ENCODE results near the gene ARHGAP35. TPM values are rescaled to one million over a fixed set of nuclear protein-coding genes. Genes with fewer than 3 reads are reported as not detected.
A peak's percentile ranks its signal among the peaks of the same experiment; 100 is the strongest.

ARHGAP35 gene
- total RNA-seq, 1 donor from 2014 or later, result 72.3 TPM

GRCh38 chr19:46856062-46857022 is 4.5 kb upstream of the ARHGAP35 start:
- peaks cover 12% of the 10 kb centered on the region for H3K4me1 Mint-ChIP-seq (ENCODE audit: unreplicated experiment)
- H3K36me3 Mint-ChIP-seq, result peaks cover 4% of the 10 kb centered on the region
- no peaks in the 10 kb centered on the region for H3K27me3 Mint-ChIP-seq

GRCh38 chr19:46859637-46860124 is 1.1 kb upstream of the ARHGAP35 start:
- Mint-ChIP-seq H3K9me3 (no peaks in the 10 kb centered on the region), H3K27ac (peak overlapping the region; percentile 84), H3K4me1 (ENCODE audit: unreplicated experiment) (peaks cover 12% of the 10 kb centered on the region), H3K36me3 (peaks cover 4% of the 10 kb centered on the region), H3K27me3 (no peaks in the 10 kb centered on the region), H3K4me3 (peak overlapping the region; percentile 84)
- DNase-seq (ENCODE audit: extremely low spot score, unreplicated experiment), result no peak
- TF ChIP-seq CTCF (conservative IDR thresholded peaks at IDR 0.05), result no peak

More at GRCh38 chr19:46856062-46857022, 4.5 kb upstream of the ARHGAP35 start:
- peak; percentile 88 for DNase-seq (ENCODE audit: extremely low spot score, unreplicated experiment)
- Mint-ChIP-seq H3K27ac (peak overlapping the region; percentile 83), H3K9me3 (no peaks in the 10 kb centered on the region), H3K4me3 (peak overlapping the region; percentile 78)
- peak; percentile 68 for TF ChIP-seq CTCF (conservative IDR thresholded peaks at IDR 0.05)

GRCh38 chr19:46860125-46860845 is 512 bp upstream of the ARHGAP35 start:
- peaks cover 4% of the 10 kb centered on the region for H3K36me3 Mint-ChIP-seq
- H3K4me3 Mint-ChIP-seq, result peak overlapping the region; percentile 84
- H3K9me3 Mint-ChIP-seq, result no peaks in the 10 kb centered on the region
- TF ChIP-seq CTCF (conservative IDR thresholded peaks at IDR 0.05), result no peak
- peak overlapping the region; percentile 84 for H3K27ac Mint-ChIP-seq
- peak; percentile 98 for DNase-seq (ENCODE audit: extremely low spot score, unreplicated experiment)
- no peaks in the 10 kb centered on the region for H3K27me3 Mint-ChIP-seq
- peaks cover 12% of the 10 kb centered on the region for H3K4me1 Mint-ChIP-seq (ENCODE audit: unreplicated experiment)

GRCh38 chr19:46861691-46862502 is 1.1 kb downstream of the ARHGAP35 start:
- no peak for DNase-seq (ENCODE audit: extremely low spot score, unreplicated experiment)
- no peak for TF ChIP-seq CTCF (conservative IDR thresholded peaks at IDR 0.05)
- Mint-ChIP-seq H3K9me3 (no peaks in the 10 kb centered on the region), H3K27ac (no peak overlapping the region), H3K4me3 (no peak overlapping the region), H3K27me3 (no peaks in the 10 kb centered on the region), H3K36me3 (peaks cover 4% of the 10 kb centered on the region), H3K4me1 (ENCODE audit: unreplicated experiment) (peaks cover 15% of the 10 kb centered on the region)

- no peak overlapping the region for H3K4me3 Mint-ChIP-seq
- H3K36me3 Mint-ChIP-seq, result peaks cover 4% of the 10 kb centered on the region
- TF ChIP-seq CTCF (conservative IDR thresholded peaks at IDR 0.05), result no peak
- no peak overlapping the region for H3K27ac Mint-ChIP-seq
- DNase-seq (ENCODE audit: extremely low spot score, unreplicated experiment), result no peak
- H3K9me3 Mint-ChIP-seq, result no peaks in the 10 kb centered on the region
- H3K4me1 Mint-ChIP-seq (ENCODE audit: unreplicated experiment), result peaks cover 21% of the 10 kb centered on the region
- no peaks in the 10 kb centered on the region for H3K27me3 Mint-ChIP-seq
These were observed 1.7 kb downstream of the ARHGAP35 start for GRCh38 chr19:46862503-46862834.
